ENCODE data around the gene CAPRIN2.
A peak's percentile ranks its signal among the peaks of the same experiment; 100 is the strongest.

GRCh38 chr12:30797689-30798088 is 42.9 kb upstream of the CAPRIN2 start:
- no peak for TF ChIP-seq CREB1 (CRISPR knock-in tag; IDR thresholded peaks at IDR 0.05; ENCODE audit: low read depth)
- TF ChIP-seq, protein P1, sequence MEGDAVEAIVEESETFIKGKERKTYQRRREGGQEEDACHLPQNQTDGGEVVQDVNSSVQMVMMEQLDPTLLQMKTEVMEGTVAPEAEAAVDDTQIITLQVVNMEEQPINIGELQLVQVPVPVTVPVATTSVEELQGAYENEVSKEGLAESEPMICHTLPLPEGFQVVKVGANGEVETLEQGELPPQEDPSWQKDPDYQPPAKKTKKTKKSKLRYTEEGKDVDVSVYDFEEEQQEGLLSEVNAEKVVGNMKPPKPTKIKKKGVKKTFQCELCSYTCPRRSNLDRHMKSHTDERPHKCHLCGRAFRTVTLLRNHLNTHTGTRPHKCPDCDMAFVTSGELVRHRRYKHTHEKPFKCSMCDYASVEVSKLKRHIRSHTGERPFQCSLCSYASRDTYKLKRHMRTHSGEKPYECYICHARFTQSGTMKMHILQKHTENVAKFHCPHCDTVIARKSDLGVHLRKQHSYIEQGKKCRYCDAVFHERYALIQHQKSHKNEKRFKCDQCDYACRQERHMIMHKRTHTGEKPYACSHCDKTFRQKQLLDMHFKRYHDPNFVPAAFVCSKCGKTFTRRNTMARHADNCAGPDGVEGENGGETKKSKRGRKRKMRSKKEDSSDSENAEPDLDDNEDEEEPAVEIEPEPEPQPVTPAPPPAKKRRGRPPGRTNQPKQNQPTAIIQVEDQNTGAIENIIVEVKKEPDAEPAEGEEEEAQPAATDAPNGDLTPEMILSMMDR (conservative IDR thresholded peaks at IDR 0.05; ENCODE audit: low read depth in 2 of 2) = 0 out of 4 replicates have a peak, but pooled peaks of 1 of the 2 experiments have one; percentile 14
- TF ChIP-seq POLR2AphosphoS5 (IDR thresholded peaks at IDR 0.05; ENCODE audit: low read depth) = no peak
- no peak for TF ChIP-seq EZH2 (IDR thresholded peaks at IDR 0.05; ENCODE audit: low read depth, unreplicated experiment)
- TF ChIP-seq ETS1 (IDR thresholded peaks at IDR 0.05) = no peak
- no peak for TF ChIP-seq JUNB (IDR thresholded peaks at IDR 0.05; ENCODE audit: unreplicated experiment)
- no peak for TF ChIP-seq EZH2phosphoT487 (IDR thresholded peaks at IDR 0.05; ENCODE audit: unreplicated experiment)
- TF ChIP-seq NANOG (IDR thresholded peaks at IDR 0.05; ENCODE audit: borderline replicate concordance) = no peak
